ENCODE results near the gene HYAL3.
"Not testable (repeated sequence)": the region's sequence is repeated elsewhere in the genome, so short reads cannot be mapped to it uniquely, and the experiment has no call there.

The HYAL3 gene

GRCh38 chr3:50292159-50293078 is 6.8 kb downstream of the HYAL3 start, which contains the start of gene IFRD2:
IFRD2 (minus strand) TSS chr3:50292429; CDS start chr3:50292274, 155 bp downstream.
- DNase-seq: peak; percentile 86 to 99 (median 97)

DNA sequence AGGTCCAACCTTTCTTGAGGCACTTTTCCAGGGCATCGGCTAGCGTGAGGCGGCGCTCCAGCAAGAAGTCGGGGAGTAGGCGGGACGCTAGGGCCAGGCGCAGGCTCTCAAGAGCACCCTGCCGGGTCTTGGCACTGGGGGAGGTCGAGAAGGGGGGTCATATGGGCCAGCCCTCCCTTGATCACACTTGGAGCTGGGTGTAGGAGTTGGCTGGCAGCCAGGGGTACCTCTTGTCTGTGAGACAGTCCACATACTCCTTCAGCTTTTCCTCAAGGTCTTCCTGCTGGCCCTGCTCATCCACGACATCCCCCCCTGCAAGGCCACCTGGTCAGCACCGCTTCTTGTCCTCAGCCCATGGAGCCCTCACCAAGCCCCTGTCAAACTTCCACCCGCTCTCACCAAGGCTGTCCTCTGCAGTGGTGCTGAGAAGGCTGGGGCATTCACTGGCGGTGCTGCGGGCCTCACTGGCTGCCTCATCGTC is 9.0 kb downstream of the HYAL3 start:
- no peak for DNase-seq

DNA sequence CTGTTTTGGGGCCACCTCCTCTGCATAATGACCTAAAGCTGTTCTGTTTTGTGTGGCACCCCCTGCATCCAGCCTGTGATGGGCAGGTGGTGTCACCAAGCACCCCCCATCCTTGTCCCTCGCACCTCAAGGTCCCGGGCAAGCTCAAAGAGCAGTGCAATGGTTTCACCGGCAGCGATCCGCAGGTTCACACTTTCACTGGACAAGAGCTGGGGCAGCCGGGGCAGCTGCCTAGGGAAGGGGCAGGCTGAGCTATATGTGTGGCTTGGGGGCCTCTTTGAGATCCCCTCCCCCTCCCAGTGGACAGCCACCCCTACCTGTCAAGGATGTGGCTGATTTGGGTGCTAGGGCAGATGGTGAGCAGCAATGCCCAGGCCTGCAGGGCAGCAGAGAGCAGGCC is 10.1 kb downstream of the HYAL3 start:
- no peak for DNase-seq

DNA sequence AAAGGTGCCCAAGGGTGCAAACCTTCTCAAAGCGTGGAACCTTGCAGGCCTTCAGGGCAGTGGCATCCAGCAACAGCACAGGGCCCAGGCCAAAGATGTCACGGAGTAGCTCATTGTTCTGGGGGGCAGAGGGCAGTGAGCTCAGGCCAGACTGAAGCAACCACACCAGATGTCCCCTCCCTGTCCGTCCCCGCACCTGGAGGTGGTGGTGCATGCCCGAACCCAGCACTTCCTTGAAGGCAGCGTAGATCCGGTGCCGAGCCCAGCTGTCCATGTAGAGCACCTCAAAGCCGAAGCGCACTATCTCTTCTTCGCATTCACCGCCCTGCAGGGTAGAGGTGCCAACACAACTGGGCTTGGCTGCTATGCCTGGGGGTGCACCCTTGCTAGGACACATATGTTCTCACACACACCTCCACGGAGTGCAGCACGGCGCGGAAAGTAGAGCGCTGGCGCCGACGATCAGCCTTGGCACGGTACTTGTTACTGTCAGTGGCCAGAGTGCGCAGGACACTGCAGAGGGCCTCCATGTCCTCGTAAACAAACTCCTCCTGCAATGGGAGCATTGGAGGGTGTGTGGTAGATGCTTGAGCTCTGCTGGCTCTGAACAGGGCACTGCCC is 10.7 kb downstream of the HYAL3 start:
- DNase-seq: no peak

GRCh38 chr3:50287262-50287661 is 11.9 kb downstream of the HYAL3 start:
- no peak for DNase-seq

- no peak for DNase-seq
Measured at GRCh38 chr3:50286322-50287227, 12.6 kb downstream of the HYAL3 start.

GRCh38 chr3:50284121-50284520 is 15.1 kb downstream of the HYAL3 start:
- DNase-seq: not testable (repeated sequence)

- DNase-seq: no peak
Measured at GRCh38 chr3:50279255-50280016, 19.8 kb downstream of the HYAL3 start.

- DNase-seq: peak in 14 of 56 donors; percentile 27 to 77 (median 58)
Measured at GRCh38 chr3:50278880-50279224, 20.4 kb downstream of the HYAL3 start, which contains the start of gene LSMEM2. LSMEM2 (plus strand) TSS chr3:50279087; CDS start chr3:50279114, 27 bp downstream.

DNA sequence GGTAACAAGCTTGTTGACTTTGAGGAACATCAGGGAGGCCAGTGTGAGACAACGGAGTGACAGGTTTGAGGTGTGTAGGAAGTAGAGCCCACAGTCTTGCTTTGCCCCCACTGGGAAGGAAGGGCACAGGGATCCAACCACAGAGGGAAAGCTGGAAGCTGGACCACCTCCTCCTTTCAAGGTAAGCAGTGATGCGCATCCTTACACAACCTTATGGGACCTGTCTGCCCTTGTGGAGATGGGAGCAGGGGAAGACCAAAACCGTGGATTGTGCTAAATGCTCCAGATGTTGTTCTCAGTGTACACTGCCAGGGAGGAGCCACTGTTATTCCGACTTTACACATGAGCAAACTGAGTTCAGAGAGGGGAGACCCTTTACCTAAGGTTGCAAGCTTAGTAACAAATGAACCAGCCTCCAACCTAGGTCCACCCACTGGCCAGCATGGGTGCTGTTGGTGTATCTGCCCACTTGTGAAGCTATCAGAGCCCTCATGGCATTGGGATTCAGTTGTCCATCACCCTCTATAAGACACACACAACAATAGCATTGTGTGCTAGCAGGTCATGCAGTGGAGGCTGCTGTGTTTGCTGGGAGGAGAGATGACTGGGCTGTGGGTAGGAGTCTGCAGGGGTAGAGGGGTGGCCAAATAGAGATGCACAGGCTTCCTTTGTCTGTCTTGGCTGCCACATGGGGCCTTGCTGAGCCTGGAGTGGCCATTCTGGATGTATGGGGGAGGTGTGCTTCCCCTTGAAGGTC is 20.9 kb downstream of the HYAL3 start:
- DNase-seq: peak in 26 of 56 donors; percentile 17 to 77 (median 50)

DNA sequence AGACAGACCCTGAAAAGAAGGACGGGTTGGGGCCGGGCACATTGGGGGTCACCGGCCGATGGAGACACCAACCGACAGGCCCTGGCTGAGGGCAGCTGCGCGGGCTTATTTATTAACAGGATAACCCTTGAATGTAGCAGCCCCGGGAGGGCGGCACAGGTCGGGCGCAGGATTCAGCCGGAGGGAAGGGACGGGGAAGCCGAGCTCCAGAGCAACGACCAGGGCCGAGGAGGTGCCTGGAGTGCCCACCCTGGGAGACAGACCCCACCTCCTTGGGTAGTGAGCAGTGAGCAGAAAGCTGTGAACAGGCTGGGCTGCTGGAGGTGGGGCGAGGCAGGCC is 22.5 kb downstream of the HYAL3 start:
- DNase-seq: no peak

DNA sequence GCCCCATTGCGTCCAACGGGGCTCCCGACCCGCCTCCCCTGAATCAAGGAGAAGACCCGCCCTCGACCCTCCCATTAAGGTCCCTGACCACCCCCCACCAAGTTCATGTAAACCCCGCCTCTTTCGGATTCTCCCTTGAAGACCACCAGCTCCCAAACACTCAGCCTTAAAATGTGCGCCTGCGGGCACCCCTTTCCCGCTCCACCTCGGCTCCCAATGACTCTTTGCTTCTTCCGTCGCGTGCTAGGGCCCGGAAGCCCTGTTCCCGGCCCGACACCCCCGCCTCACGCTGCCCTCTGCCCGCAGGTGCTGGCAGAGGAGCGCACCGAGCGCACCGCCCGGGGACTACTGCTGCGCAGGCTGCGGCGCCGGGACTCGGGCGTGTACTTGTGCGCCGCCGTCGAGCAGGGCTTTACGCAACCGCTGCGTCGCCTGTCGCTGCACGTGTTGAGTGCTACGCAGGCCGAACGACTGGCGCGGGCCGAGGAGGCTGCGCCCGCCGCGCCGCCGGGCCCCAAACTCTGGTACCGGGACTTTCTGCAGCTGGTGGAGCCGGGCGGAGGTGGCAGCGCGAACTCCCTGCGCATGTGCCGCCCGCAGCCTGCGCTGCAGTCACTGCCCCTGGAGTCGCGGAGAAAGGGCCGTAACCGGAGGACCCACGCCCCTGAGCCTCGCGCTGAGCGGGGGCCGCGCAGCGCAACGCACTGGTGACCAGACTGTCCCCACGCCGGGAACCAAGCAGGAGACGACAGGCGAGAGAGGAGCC is 23.0 kb downstream of the HYAL3 start:
- no peak for DNase-seq

- no peak for DNase-seq
Measured at GRCh38 chr3:50275141-50275995, 23.8 kb downstream of the HYAL3 start.

GRCh38 chr3:50274371-50275104 is 24.7 kb downstream of the HYAL3 start:
- peak in 26 of 56 donors; percentile 10 to 66 (median 33) for DNase-seq

DNA sequence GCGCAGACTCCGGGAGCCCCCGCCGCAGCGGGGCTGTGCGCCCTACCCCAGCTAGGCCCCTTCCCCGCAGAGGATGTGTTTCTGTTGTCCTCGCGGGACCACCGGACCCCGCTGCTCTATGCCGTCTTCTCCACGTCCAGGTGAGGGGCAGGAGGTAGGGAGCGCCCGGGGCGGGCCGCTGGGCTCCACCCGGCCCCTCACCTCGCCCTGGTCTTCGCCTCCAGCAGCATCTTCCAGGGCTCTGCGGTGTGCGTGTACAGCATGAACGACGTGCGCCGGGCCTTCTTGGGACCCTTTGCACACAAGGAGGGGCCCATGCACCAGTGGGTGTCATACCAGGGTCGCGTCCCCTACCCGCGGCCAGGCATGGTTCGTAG is 25.5 kb downstream of the HYAL3 start:
- no peak for DNase-seq

DNA sequence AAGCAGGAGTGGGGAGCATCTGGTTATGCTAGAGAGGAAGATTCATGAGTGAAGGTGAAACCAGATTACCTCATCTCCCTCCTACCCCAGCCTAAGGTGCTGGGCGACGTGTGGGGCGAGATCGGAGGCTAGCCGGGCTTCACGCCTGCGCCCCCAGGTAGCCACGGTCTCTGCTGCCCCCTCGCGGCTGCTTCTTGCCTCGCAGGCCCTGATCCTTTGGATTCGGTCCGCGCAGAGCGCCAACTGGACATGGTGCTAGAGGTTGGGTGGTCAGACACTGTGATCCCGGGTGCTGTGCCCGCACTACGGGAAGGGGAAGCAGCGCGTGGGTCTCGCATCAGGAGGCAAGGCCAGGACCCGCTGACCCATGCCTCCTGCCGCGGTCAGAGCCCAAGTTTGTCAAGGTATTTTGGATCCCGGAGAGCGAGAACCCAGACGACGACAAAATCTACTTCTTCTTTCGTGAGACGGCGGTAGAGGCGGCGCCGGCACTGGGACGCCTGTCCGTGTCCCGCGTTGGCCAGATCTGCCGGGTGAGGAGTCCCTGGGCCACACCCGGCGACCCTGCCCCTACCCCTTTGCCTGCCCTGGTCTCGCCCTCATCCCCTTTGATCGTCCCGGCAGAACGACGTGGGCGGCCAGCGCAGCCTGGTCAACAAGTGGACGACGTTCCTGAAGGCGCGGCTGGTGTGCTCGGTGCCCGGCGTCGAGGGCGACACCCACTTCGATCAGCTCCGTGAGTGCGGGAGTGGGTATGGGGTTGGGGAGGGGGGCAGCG is 26.1 kb downstream of the HYAL3 start:
- DNase-seq: peak in 52 of 56 donors; percentile 37 to 92 (median 80)

GRCh38 chr3:50272538-50272910 is 26.7 kb downstream of the HYAL3 start:
- not testable (repeated sequence) for DNase-seq
